Myocyte (in vitro differentiated cells): ENCODE measurements around the gene PPP2R3A. TPM values are rescaled to one million over a fixed set of nuclear protein-coding genes. Genes with fewer than 3 reads are reported as not detected.

ENCODE experiments used
- DNase-seq: peaks from one replicate; pipeline ENCODE4 v3.0.0-alpha.2; 2012; ENCODE audit warnings: low read depth
- total RNA-seq: library from RNA; depleted of rRNA; stranded (reverse); fragments of >200 nt; gene quantifications from 2 replicates; pipeline ENCODE4 v1.2.3, GENCODE V29; 2014

PPP2R3A gene
- total RNA-seq, 1 donor from 2014 or later: 21.6 TPM

- DNase-seq: peak; percentile 10
Observed at GRCh38 chr3:136193278-136194054, 227.9 kb downstream of the PPP2R3A start.

- peak; percentile 33 for DNase-seq
Observed at GRCh38 chr3:136194409-136195257, 229.1 kb downstream of the PPP2R3A start.

- peak; percentile 80 for DNase-seq
Observed at GRCh38 chr3:136195258-136196063, 229.9 kb downstream of the PPP2R3A start.

GRCh38 chr3:136196064-136196400 lies 230.5 kb downstream of the PPP2R3A start, which contains the start of gene MSL2:
MSL2 (minus strand) TSS chr3:136196335; CDS start chr3:136195113, 1,222 bp downstream.
- DNase-seq: no peak

- DNase-seq: peak; percentile 100
Observed at GRCh38 chr3:136196401-136197158, 231.1 kb downstream of the PPP2R3A start.

GRCh38 chr3:136197159-136197793 lies 231.7 kb downstream of the PPP2R3A start:
- DNase-seq: no peak

Other genes with a start within 250 kb of the PPP2R3A start
- 14.4 and 19.9 TPM in 2 replicates for gene MSL2, start 230.6 kb downstream of the PPP2R3A start, total RNA-seq